HL-60/S4 treated with phorbol 12-myristate 13-acetate at 8.2 ng/mL for 4 days and 3 days (cell line): ENCODE results near the gene UNC5C.

Source experiments
- in situ Hi-C: fragments of 300-500 bp; cut with MboI; formaldehyde crosslinking; loops from 2 replicates; pipeline ENCODE4 v1.15.0; 2022; ENCODE audit warnings: low sequenced_read_pairs

UNC5C gene

DNA sequence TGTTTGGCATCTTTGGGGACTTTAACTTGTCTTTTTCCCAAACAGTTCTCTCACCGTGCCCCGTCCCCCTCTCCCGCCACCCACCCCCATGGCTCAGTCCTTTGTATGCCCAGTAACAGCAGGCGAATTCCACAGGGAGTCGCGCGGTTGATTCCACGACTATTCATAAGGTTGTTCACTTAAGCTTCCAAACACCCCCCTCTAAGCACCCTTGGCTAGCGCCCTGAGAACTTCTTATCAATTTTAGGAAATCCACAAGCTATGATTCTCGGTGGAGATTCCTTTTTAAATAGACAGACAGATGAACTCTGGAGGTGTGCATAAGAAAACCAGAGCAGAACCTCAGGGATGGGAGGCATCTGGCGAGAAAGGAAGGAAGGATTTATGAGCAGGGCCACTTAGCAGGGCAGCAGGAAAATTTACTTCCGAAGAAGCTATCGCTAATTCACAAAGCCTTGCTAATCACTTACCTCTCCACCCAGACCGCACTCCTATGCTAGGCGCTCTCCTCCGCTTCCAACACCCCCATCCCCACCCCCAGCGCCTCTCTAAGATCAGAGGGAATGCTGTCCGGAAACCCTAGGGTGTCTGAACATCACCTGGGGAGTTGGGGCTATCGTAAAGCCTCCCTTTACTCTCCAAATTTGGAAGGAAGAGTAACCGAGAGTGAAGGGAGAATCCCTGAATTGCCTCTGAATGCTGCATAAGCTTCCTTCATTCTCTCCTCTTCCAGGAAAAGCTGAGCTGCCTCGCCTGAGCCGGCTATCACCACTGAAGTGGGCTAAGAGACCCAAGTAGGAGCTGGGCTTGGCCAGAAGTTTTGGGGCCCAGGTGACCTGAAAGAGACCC is 1.7 kb downstream of the UNC5C start:
- in situ Hi-C loops, result no loop called here

DNA sequence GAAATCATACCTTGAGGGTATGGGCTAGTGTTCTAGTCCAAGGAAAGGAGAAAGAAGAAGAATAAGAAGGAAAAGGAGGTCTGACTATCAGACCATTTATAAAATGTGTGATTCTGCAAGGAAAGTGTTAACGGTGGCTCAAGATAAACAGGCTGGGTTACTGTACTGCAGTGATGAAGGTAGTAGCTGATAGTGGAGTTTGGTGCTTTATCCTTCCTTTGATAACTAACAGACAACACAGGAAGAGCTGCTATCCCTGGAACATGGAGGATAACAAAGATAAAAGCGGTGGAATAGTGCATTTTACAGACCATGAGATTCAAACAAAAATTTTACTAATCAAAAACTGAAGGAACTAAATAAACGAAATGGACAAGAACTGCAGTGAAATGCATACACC is 2.6 kb downstream of the UNC5C start:
- in situ Hi-C loops, result no loop called here

GRCh38 chr4:95545546-95545945 is 3.2 kb downstream of the UNC5C start:
- in situ Hi-C loops, result no loop called here

DNA sequence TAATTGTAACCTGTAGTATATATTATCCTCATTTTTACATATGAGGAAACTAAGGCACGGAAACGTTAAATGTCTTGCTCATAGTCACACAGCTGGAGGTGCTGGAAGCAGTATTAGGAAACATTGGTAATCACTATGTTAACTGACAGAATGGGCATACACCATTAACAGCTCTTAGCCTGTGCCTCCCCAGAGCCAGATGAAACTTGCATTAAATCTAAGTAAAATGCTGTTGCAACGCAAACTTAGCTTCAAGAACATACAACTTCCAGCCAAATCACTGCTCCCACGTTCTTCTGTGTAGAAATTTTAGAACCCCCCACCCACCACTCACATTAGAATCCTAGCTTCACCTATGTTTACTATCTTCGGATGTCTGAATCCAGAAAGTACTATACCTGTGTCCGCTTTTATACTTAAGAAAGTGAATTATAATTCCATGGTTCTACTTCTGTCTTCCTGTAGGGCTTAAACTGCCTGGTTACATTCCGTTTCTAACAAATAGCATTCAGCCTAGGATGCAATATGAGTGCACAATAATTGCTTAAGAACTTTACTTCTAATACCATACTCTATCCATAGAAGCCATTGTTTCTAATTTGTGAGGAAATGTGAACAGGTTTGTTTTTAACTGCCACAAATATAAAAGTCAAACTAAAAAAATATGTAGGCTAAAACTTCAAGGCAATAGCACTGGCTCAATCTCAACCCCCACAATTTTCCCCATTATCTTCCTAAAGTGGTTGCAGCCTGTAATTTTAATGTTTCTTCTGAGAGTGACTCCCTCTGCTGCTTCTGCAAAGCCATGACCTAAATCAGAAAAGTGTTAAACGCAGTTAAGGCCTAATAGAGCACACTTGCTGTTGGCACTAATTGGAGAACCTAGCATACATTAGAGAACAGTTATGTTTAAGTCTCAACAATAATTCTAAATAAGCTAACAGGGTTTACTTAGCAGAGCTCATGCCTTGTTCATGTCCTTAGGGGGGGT is 4.4 kb downstream of the UNC5C start:
- in situ Hi-C loops, result no loop called here

GRCh38 chr4:95541889-95542607 is 6.7 kb downstream of the UNC5C start:
- in situ Hi-C loops, result no loop called here

DNA sequence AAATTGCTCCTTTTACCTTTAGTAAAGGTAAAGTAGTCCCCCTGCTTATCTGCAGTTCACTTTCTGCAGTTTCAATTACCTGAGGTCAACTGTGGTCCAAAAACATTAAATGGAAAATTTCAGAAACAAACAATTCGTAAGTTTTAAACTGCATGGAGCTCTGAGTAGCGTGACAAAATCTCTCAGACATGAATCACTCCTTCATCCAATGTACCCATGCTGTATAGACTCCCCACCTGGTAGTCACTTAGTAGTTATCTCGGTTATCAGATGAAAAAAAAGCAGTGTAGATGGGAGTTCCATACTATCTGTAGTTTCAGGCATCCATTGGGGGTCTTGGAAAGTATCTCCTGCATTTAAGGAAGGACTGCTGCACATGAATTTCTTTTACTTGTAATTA is 7.7 kb downstream of the UNC5C start:
- in situ Hi-C loops, result no loop called here

DNA sequence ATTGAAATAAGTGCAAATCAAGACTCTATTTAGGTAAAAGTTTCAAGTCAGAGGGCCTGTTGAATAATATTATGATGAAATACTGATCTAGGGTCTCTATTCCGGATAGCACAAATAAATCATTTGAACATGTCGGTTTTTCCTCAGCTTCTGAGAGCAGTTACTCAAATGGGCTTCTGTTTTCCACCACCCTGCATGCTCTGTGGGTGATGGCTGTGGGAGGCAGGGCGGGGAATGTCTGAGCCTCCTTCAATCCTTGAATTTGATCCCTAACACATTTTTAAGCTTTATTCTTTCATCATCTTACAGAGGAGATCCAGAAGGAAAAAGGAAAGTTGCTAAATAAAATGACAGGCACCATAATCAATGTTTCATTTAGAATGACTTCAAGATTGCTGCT is 8.5 kb downstream of the UNC5C start:
- in situ Hi-C loops, result no loop called here

DNA sequence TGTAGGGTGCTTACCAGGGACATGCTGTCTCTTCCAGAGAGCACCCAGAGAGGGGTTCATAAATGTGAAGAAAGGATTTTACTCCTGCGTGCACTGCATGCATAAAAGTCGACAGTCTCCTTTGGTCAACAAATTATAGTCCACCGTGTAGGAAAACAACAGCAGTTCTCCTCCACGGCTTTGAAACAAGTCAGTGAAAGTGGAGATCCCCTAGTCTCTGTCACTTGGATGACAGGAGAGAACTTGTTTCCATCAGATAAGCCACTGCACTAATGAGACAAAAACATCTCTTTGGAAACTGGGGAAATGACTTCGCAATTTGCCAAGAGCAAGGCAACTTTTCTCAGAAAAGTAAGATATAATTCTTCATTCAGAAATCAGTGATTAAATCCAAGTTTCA is 9.7 kb downstream of the UNC5C start:
- in situ Hi-C loops, result no loop called here

GRCh38 chr4:95537863-95538488 is 10.8 kb downstream of the UNC5C start:
- in situ Hi-C loops, result no loop called here

GRCh38 chr4:95537191-95537590 is 11.6 kb downstream of the UNC5C start:
- in situ Hi-C loops, result no loop called here

GRCh38 chr4:95536650-95537049 is 12.1 kb downstream of the UNC5C start:
- in situ Hi-C loops, result no loop called here

DNA sequence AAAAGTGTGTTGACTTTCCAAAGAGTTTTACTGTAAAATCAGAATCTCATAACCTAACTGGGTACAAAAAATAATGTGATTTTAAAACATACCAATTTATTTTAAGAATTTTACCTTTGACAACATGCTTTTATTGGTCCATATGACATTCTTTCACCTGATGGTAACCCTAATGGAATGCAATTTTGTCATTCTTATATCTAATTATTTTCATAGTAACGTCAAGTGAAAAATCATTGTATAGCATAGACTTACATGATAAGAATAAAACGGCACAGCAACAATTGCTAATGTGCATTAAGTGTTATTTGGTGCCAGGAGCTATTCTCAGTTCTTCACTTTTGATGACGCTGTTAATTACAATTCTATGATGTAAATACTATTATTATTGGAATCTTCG is 13.6 kb downstream of the UNC5C start:
- in situ Hi-C loops, result no loop called here

- in situ Hi-C loops, result no loop called here
These were observed 14.7 kb downstream of the UNC5C start for GRCh38 chr4:95534032-95534431.

DNA sequence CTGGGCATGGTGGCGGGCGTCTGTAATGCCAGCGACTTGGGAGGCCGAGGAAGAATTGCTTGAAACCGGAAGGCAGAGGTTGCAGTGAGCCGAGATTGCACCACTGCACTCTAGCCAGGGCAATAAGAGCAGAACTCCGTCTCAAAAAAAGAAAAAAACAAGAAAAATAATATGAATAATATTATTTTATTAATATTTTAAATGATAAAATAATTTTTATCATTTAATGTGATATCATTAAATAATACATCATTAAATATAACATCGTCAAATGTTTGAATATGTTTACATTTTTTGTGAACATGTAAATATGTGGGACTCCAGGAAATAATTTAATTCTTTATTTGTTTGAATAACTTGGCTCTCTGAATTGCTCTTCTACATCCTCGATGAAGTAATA is 15.5 kb downstream of the UNC5C start:
- in situ Hi-C loops, result no loop called here

GRCh38 chr4:95532305-95532704 is 16.5 kb downstream of the UNC5C start:
- in situ Hi-C loops, result no loop called here

- in situ Hi-C loops, result no loop called here
These were observed 17.6 kb downstream of the UNC5C start for GRCh38 chr4:95531141-95531540.

GRCh38 chr4:95529946-95530345 is 18.8 kb downstream of the UNC5C start:
- in situ Hi-C loops, result no loop called here

DNA sequence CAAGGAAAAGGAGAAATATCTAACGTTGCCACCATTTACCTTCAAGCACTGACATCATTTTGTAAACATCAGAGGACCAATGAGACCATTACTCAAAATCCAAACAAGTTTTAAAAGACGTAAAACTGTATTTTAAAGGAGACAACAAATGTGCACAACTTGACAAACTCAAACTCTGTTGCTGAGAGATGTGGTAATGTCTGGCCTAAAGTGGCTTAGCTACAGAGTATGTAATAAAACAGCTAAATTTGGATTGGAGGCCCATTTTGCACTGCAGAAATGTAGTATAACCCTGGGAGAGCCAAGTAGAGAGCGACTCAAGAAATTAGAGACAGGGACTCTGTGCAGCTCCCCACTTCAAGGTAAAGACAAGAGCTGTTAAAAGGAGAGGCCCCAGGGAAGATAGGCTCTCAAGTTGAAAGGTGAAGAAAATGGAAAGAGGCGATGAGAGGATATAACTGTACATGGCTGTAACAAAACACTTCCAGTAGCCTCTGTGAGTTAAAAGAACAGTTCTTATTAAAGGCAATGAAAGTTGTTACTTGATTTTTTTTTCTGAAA is 20.3 kb downstream of the UNC5C start:
- in situ Hi-C loops, result no loop called here

DNA sequence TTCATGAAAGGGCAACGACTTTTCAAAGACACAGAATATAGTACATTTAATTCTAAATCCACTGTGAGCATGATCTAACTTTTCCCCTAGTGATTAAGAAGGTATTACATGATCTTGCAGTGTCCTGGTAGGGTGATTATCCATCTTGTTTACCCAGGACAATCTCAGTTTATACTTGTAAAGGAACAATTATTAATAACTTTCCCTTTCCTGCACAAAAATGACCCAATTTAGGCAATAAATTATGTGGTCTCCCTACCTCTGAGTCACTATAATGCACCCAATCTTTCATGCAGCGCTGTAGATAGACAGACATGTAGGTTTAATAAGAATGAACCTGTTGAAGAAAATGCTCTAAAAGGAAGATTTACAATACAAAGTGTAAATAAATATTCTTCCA is 22.7 kb downstream of the UNC5C start:
- in situ Hi-C loops, result no loop called here

- in situ Hi-C loops, result no loop called here
These were observed 24.0 kb downstream of the UNC5C start for GRCh38 chr4:95524729-95525128.
